ENCODE results near the gene ATP2C2.

ATP2C2 gene

GRCh38 chr16:84443166-84443802 lies 74.9 kb downstream of the ATP2C2 start:
- no peak overlapping the region for H3K14ac ChIP-seq (ENCODE audit: low read length in 2 of 2)
- H3K27ac ChIP-seq (ENCODE audit: low read length, poor library complexity, severe bottlenecking) = no peak overlapping the region
- no peak overlapping the region for H2BK12ac ChIP-seq (ENCODE audit: low read length in 2 of 2)
- no peak overlapping the region for H3K23ac ChIP-seq (ENCODE audit: low read length in 2 of 2)
- no peak overlapping the region for H4K91ac ChIP-seq (ENCODE audit: low read length)
- H3K18ac ChIP-seq (ENCODE audit: low read depth in 1 of 2, low read length in 2 of 2) = no peak overlapping the region
- H2AK5ac ChIP-seq (ENCODE audit: low read length, severe bottlenecking) = no peak overlapping the region
- no peak for DNase-seq
- H4K8ac ChIP-seq (ENCODE audit: low read length) = no peak overlapping the region
- no peaks in the 10 kb centered on the region for H3K36me3 ChIP-seq (ENCODE audit: control insufficient read depth in 1 of 2, insufficient read depth in 2 of 2, low read depth in 1 of 2, low read length in 2 of 2)
- no peak overlapping the region for H3K4ac ChIP-seq (ENCODE audit: low read depth in 1 of 2, low read length in 2 of 2)
- H3K4me3 ChIP-seq (ENCODE audit: insufficient read depth in 1 of 2, low read depth in 1 of 2, low read length in 2 of 2) = no peak overlapping the region
- H2BK120ac ChIP-seq (ENCODE audit: low read depth, low read length) = no peak overlapping the region
- no peaks in the 10 kb centered on the region for H3K79me1 ChIP-seq (replicated peaks; ENCODE audit: low read length, poor library complexity, severe bottlenecking)
- H3K4me1 ChIP-seq (ENCODE audit: control insufficient read depth, insufficient read depth, low read depth, low read length) = no peaks in the 10 kb centered on the region
- WGBS = 71% methylated on average over 14 of the region's 15 CpGs
- H2BK5ac ChIP-seq (ENCODE audit: low read depth, low read length, poor library complexity, severe bottlenecking) = no peak overlapping the region
- no peak overlapping the region for H3K4me2 ChIP-seq (ENCODE audit: low read length, poor library complexity, severe bottlenecking)
- no peak overlapping the region for H2AFZ ChIP-seq (ENCODE audit: low read depth, low read length)
- no peaks in the 10 kb centered on the region for H3K9me3 ChIP-seq (ENCODE audit: control insufficient read depth, low read length)
- no peak overlapping the region for H3K9ac ChIP-seq (ENCODE audit: low read length)
- H2BK15ac ChIP-seq (ENCODE audit: low read depth, poor library complexity, severe bottlenecking) = no peak overlapping the region
- peaks cover 32 to 54% of the 10 kb centered on the region in 2 experiments for H3K27me3 ChIP-seq (ENCODE audit: control insufficient read depth in 1 of 2, insufficient read depth in 1 of 2, low read length in 2 of 2)

- Histone ChIP-seq H3K9ac (ENCODE audit: low read length) (no peak overlapping the region), H3K23ac (ENCODE audit: low read length in 2 of 2) (no peak overlapping the region), H2BK12ac (ENCODE audit: low read length in 2 of 2) (no peak overlapping the region), H3K4me2 (ENCODE audit: low read length, poor library complexity, severe bottlenecking) (no peak overlapping the region), H4K8ac (ENCODE audit: low read length) (no peak overlapping the region), H2AFZ (ENCODE audit: low read depth, low read length) (no peak overlapping the region), H2BK15ac (ENCODE audit: low read depth, poor library complexity, severe bottlenecking) (no peak overlapping the region), H3K36me3 (ENCODE audit: control insufficient read depth in 1 of 2, insufficient read depth in 2 of 2, low read depth in 1 of 2, low read length in 2 of 2) (peaks cover 0 to 2% of the 10 kb centered on the region in 2 experiments), H2BK5ac (ENCODE audit: low read depth, low read length, poor library complexity, severe bottlenecking) (no peak overlapping the region), H3K4me3 (ENCODE audit: insufficient read depth in 1 of 2, low read depth in 1 of 2, low read length in 2 of 2) (no peak overlapping the region), H3K4me1 (ENCODE audit: control insufficient read depth, insufficient read depth, low read depth, low read length) (no peaks in the 10 kb centered on the region), H3K4ac (ENCODE audit: low read depth in 1 of 2, low read length in 2 of 2) (no peak overlapping the region), H2BK120ac (ENCODE audit: low read depth, low read length) (no peak overlapping the region), H3K9me3 (ENCODE audit: control insufficient read depth, low read length) (no peaks in the 10 kb centered on the region), H3K18ac (ENCODE audit: low read depth in 1 of 2, low read length in 2 of 2) (no peak overlapping the region), H3K79me1 (replicated peaks; ENCODE audit: low read length, poor library complexity, severe bottlenecking) (no peaks in the 10 kb centered on the region), H4K91ac (ENCODE audit: low read length) (no peak overlapping the region), H3K27me3 (ENCODE audit: control insufficient read depth in 1 of 2, insufficient read depth in 1 of 2, low read length in 2 of 2) (peaks cover 30 to 42% of the 10 kb centered on the region in 2 experiments), H2AK5ac (ENCODE audit: low read length, severe bottlenecking) (no peak overlapping the region), H3K27ac (ENCODE audit: low read length, poor library complexity, severe bottlenecking) (no peak overlapping the region), H3K14ac (ENCODE audit: low read length in 2 of 2) (no peak overlapping the region)
- DNase-seq = no peak
- WGBS = 89% methylated on average over 8 of the region's 8 CpGs
Observed at GRCh38 chr16:84444476-84444875, 76.1 kb downstream of the ATP2C2 start.

GRCh38 chr16:84446084-84446483 lies 77.7 kb downstream of the ATP2C2 start:
- Histone ChIP-seq H2BK15ac (ENCODE audit: low read depth, poor library complexity, severe bottlenecking) (no peak overlapping the region), H3K9ac (ENCODE audit: low read length) (no peak overlapping the region), H3K36me3 (ENCODE audit: control insufficient read depth in 1 of 2, insufficient read depth in 2 of 2, low read depth in 1 of 2, low read length in 2 of 2) (peaks cover 0 to 8% of the 10 kb centered on the region in 2 experiments), H3K4ac (ENCODE audit: low read depth in 1 of 2, low read length in 2 of 2) (no peak overlapping the region), H2AFZ (ENCODE audit: low read depth, low read length) (no peak overlapping the region), H2BK5ac (ENCODE audit: low read depth, low read length, poor library complexity, severe bottlenecking) (no peak overlapping the region), H3K27ac (ENCODE audit: low read length, poor library complexity, severe bottlenecking) (no peak overlapping the region), H3K4me3 (ENCODE audit: insufficient read depth in 1 of 2, low read depth in 1 of 2, low read length in 2 of 2) (no peak overlapping the region), H3K79me1 (replicated peaks; ENCODE audit: low read length, poor library complexity, severe bottlenecking) (no peaks in the 10 kb centered on the region), H3K9me3 (ENCODE audit: control insufficient read depth, low read length) (no peaks in the 10 kb centered on the region), H2BK120ac (ENCODE audit: low read depth, low read length) (no peak overlapping the region), H3K4me2 (ENCODE audit: low read length, poor library complexity, severe bottlenecking) (no peak overlapping the region), H3K27me3 (ENCODE audit: control insufficient read depth in 1 of 2, insufficient read depth in 1 of 2, low read length in 2 of 2) (peaks cover 29 to 32% of the 10 kb centered on the region in 2 experiments), H3K4me1 (ENCODE audit: control insufficient read depth, insufficient read depth, low read depth, low read length) (peaks cover 2% of the 10 kb centered on the region), H4K8ac (ENCODE audit: low read length) (no peak overlapping the region), H2AK5ac (ENCODE audit: low read length, severe bottlenecking) (no peak overlapping the region), H3K18ac (ENCODE audit: low read depth in 1 of 2, low read length in 2 of 2) (no peak overlapping the region), H2BK12ac (ENCODE audit: low read length in 2 of 2) (no peak overlapping the region), H3K14ac (ENCODE audit: low read length in 2 of 2) (no peak overlapping the region), H4K91ac (ENCODE audit: low read length) (no peak overlapping the region), H3K23ac (ENCODE audit: low read length in 2 of 2) (no peak overlapping the region)
- 81% methylated on average over 3 of the region's 4 CpGs for WGBS
- no peak for DNase-seq

- Histone ChIP-seq H3K4me3 (ENCODE audit: insufficient read depth in 1 of 2, low read depth in 1 of 2, low read length in 2 of 2) (no peak overlapping the region), H2BK5ac (ENCODE audit: low read depth, low read length, poor library complexity, severe bottlenecking) (no peak overlapping the region), H3K36me3 (ENCODE audit: control insufficient read depth in 1 of 2, insufficient read depth in 2 of 2, low read depth in 1 of 2, low read length in 2 of 2) (peaks cover 0 to 8% of the 10 kb centered on the region in 2 experiments), H4K8ac (ENCODE audit: low read length) (no peak overlapping the region), H3K9me3 (ENCODE audit: control insufficient read depth, low read length) (no peaks in the 10 kb centered on the region), H3K23ac (ENCODE audit: low read length in 2 of 2) (no peak overlapping the region), H3K27me3 (ENCODE audit: control insufficient read depth in 1 of 2, insufficient read depth in 1 of 2, low read length in 2 of 2) (peaks cover 28 to 32% of the 10 kb centered on the region in 2 experiments), H2BK120ac (ENCODE audit: low read depth, low read length) (no peak overlapping the region), H4K91ac (ENCODE audit: low read length) (no peak overlapping the region), H3K27ac (ENCODE audit: low read length, poor library complexity, severe bottlenecking) (no peak overlapping the region), H2AK5ac (ENCODE audit: low read length, severe bottlenecking) (no peak overlapping the region), H3K4ac (ENCODE audit: low read depth in 1 of 2, low read length in 2 of 2) (no peak overlapping the region), H3K9ac (ENCODE audit: low read length) (no peak overlapping the region), H3K79me1 (replicated peaks; ENCODE audit: low read length, poor library complexity, severe bottlenecking) (no peaks in the 10 kb centered on the region), H3K4me1 (ENCODE audit: control insufficient read depth, insufficient read depth, low read depth, low read length) (peaks cover 2% of the 10 kb centered on the region), H3K4me2 (ENCODE audit: low read length, poor library complexity, severe bottlenecking) (no peak overlapping the region), H2AFZ (ENCODE audit: low read depth, low read length) (no peak overlapping the region), H3K14ac (ENCODE audit: low read length in 2 of 2) (no peak overlapping the region), H2BK15ac (ENCODE audit: low read depth, poor library complexity, severe bottlenecking) (no peak overlapping the region), H3K18ac (ENCODE audit: low read depth in 1 of 2, low read length in 2 of 2) (no peak overlapping the region), H2BK12ac (ENCODE audit: low read length in 2 of 2) (no peak overlapping the region)
- DNase-seq = no peak
- WGBS = 87% methylated on average over 13 of the region's 14 CpGs
Observed at GRCh38 chr16:84446596-84447392, 78.5 kb downstream of the ATP2C2 start.
